Measurements from ENCODE around the gene MYO7B.

MYO7B gene

DNA sequence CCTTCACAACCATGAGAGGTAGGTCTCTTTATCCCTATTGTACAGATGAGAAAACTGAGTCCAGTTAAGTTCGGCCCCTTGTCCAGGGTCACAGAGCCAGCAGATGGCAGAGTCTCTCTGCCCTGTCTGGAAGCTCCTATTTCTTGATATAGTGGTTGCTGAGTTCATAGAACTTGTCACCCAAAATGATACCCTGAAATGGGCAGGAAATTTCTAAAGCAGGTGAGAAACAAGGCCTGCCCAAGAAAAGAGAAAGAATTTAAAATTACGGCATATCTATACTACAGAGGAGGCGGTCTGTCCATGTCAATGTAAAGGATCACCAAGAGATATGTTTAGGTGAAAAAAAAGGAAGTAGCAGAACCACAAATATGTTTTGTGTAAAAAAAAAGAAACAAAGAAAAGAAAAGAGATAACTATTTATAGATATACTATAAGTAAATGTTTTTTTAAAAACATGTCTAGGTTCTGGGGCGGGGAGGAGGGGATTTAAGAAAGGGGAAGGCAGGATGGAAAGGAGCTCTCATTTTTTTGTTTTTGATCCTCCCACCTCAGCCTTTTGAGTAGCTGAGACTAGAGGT, 39.8 kb downstream of the MYO7B start:
- DNase-seq, result no peak

DNA sequence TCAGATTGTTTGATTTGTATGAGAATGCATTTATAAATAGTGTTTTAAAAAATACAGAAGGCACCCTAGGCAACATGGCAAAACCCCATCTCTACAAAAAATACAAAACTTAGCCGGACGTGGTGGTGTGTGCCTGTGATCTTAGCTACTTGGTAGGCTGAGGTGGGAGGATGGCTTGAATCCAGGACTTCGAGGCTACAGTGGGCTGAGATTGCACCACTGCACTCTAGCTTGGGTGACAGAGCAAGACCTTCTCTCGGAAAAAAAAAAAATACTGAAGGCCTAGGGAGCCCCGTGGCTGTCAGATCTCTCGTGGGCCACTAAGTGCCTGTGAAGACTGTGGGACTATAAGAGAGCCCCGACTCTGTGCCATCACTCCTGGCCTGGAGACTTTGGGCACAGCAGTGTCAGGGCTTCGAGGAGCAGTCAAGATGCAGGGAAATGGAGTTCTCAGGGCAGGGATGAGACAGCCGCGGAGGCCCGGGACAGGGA, 40.5 kb downstream of the MYO7B start:
- DNase-seq, result no peak

DNA sequence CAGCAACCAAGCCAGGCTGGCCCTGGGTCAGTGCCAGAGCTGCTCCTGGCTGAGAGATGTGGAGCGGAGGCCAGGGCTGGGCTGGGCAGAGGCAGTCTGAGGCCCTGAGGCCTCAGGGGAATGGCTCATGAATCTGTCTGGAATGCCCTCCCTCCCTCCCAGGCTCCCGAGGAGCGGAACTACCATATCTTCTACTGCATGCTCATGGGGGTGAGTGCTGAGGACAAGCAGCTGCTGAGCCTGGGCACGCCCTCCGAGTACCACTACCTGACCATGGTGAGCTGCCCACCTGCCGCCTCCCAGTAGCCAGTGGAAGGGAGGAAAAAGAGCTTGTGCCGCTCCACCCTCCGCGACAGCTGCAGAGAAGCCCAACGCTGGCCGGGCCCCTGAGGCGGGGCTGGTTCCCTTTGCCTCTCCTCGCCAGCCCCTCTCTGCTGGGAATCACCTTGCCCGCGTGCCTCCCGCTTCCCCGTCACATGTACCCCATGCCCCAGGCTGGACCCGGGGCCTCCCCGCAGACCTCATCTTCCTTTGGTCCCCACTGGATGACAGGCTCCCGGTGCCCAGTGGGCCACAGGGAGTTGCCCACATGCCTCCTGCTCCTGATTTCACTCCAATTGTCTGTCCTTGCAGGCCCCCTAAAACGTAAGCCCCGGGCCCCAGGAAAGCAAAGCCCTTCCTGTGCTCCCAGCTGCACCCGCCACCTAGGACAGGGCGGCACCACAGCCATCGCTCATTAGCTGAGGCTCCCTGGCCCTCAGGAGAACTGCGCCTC, 41.1 kb downstream of the MYO7B start:
- no peak for DNase-seq

- DNase-seq, result no peak
These were observed 41.7 kb downstream of the MYO7B start for GRCh38 chr2:127577208-127577475.

DNA sequence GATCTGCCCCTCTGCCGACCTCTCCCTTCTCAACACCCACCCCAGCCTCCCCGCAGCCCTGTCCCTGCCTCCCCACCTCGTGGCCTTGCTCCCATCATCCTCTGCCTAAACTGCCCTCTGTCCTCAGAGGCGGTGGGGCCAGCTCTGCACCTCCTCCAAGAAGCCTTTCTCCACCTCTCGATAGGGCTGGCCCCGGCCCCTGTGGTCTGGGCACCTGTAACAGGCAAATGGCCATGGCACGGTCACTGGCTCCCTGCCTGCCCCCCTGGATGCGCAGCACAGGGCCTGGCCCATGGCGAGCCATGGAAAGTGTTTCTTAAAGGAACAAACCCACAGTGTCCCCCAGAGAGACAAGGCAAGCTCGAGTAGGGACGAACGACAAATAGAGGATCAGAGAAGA, 42.0 kb downstream of the MYO7B start:
- no peak for DNase-seq

DNA sequence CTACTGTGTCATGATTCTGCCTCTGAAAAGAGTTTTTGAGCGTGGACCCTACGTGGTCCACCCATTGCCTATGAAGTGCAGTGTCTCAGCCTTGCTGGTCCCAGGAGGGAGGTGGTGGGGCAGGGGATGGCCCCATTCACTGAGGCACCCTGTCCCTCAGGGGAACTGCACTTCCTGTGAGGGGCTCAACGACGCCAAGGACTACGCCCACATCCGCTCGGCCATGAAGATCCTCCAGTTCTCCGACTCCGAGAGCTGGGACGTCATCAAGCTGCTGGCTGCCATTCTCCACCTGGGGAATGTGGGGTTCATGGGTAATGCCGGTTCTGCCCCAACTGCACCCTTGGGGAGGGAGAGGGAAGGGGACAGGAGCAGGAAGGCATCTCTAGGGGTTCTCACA, 42.5 kb downstream of the MYO7B start:
- DNase-seq, result no peak

GRCh38 chr2:127578411-127578810, 42.9 kb downstream of the MYO7B start:
- DNase-seq, result no peak

DNA sequence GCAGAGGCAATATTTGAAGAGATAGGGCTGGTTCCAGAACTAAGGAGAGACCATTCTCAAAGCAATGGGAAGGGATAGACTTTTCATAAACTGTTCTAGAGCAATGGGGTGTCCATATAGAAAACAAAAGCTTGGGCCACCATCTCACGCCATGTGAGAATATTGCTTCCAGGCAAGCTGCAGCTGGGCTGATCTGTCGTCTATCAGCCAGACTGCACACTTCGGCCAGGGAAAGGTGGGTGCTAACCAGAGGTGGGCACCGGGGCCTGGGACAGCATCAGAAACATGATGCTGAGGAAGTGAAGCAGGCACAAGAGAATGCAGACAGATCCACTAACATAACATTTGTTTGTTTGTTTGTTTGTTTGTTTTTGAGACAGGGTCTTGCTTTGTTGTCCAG, 43.7 kb downstream of the MYO7B start:
- DNase-seq, result no peak

DNA sequence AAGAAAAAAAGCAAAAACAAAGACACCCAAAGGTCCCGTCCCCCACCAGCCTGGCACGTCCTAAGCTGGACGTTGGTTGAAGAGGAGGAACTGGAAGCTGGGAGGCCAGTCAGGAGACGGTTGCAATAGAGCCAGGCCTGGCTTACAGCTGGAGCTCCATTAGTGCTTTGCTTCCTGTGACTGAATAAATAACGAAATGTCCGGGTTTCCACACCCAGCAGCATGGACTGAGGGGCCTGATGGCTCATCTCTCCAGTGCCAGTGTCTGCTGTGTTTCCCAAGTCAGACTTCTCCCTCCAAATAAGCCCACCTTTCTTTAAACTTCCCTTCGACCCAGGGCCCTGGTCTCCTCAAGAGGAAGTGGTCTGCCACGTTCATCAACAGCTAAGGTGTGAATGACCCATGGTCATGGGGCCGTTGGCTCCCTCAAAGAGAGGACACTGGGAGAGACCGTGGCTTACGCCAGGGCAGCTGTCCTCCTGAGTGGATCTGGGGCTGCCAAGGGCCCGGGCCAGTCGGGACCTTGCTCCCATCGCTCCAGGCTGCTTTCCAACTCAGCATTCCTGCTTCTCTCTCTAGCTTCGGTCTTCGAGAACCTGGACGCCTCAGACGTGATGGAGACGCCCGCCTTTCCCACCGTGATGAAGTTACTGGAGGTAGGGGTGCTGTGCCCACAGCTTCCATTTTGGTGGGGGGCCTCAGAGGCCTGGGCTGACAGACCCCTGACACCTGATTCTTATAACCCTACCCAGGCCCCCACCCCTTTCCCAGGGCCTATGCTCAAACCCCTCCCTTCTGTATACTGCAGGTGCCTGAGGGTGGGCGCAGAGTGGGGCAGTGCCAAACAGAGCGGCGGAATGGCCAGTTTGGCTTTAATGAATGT, 44.9 kb downstream of the MYO7B start:
- DNase-seq, result no peak

- no peak for DNase-seq
These were observed 45.5 kb downstream of the MYO7B start for GRCh38 chr2:127581050-127581345.

- no peak for DNase-seq
These were observed 46.3 kb downstream of the MYO7B start for GRCh38 chr2:127581516-127582490.

DNA sequence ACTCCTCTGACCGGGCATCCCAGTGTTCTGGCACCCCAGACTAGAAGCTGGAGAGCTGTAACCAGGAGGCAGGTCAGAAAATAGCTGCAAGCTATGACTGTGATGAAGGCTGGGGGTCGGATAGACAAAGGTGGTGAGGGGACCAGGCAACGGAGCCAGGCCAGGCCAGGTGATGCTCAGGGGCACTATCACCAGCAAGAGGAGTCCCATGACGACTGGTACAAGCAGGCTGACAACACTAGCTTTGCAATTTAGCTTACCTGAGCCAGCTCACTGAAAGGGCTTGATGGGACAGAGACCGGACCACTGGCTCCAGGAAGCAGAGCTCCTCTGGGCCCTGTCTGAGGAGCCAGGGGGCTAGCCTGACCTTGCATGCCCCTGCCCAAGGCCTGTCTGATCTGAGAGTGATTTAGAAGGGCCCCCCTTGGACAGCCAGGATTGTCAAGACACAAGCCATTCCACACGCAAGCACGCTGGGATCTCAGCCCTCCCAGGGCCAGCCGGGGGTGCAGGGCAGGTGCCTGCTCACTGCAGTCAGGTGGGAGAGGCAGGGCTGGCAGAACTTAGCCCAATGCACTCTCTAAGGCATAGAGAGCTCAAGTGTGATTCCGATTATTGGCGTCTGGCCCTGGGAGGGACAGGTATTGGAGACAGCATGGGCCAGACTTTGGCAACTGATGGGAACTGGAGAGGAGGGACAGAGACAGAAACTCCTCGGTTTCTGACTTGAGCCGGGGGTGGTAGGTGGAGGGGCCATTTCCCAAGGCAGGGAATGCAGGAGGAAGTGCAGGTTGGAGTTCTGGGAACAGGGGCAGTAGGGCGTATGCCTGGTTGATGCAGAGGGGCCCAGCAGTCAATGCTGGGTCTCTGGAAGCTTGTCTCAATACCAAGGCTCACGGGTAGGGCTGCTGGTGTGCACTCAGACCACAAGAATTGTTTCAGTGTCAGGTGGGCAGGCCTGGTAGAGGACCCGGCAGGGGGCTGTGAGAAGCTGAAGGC, 47.7 kb downstream of the MYO7B start:
- no peak for DNase-seq

DNA sequence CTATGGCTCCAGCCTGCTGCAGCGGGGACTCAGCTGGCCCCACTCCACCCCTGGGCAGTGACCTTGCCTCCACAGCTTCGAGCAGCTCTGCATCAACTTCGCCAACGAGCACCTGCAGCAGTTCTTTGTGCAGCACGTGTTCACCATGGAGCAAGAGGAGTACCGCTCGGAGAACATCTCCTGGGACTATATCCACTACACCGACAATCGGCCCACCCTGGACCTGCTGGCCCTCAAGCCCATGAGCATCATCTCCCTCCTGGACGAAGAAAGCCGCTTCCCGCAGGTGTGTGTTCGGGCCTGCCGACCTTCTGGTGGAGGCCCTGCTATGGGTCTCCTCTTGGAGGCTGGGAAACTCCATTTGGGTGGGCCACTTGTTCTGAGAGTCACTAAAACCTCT, 48.6 kb downstream of the MYO7B start:
- no peak for DNase-seq

GRCh38 chr2:127584516-127585033, 49.1 kb downstream of the MYO7B start:
- DNase-seq, result no peak

DNA sequence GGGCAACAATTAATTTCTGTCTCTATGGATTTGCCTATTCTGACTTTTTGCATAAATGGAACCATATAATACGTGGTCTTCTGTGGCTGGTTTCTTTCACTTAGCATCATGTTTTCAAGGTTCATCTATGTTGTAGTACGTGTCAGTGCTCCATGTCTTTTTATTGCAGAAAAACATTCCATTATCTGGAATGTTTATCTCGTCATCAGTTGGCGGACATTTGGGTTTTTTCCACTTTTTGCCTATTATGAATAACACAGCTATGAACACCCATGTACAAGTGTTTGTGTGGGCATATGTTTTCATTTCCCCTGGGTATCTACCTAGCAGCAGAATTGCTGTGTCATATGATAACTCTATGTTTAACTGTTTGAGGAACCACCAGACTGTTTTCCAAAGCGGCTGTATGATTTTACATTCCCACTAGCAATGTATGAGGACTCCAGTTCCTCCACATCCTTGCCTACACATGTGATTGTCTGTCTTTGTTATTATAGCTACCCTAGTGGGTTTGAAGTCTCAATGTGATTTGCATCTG, 49.9 kb downstream of the MYO7B start:
- DNase-seq, result no peak

- DNase-seq, result no peak
These were observed 50.7 kb downstream of the MYO7B start for GRCh38 chr2:127586136-127586535.

GRCh38 chr2:127586746-127587295, 51.3 kb downstream of the MYO7B start:
- DNase-seq, result no peak

GRCh38 chr2:127588241-127588640, 52.8 kb downstream of the MYO7B start:
- DNase-seq, result no peak

GRCh38 chr2:127589358-127589757, 53.9 kb downstream of the MYO7B start:
- no peak for DNase-seq

DNA sequence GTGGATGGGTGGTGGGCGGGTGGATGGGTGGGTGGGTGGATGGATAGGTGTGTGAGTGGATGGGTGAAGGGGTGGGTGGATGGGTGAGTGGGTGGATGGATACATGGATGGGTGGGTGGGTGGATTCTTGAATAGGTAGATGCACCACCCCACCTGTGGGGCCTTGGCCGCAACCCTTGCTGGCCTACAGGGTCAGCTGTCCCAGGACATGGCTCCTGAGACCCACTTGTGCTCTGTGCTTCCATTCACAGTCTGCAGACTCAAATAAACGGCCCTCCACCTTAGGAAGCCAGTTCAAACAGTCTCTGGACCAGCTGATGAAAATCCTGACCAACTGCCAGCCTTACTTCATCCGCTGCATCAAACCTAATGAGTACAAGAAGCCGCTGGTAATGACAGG, 54.4 kb downstream of the MYO7B start:
- no peak for DNase-seq

Measured in DMS53 (cell line).